ENCODE results near the gene DHDH. TPM values are rescaled to one million over a fixed set of nuclear protein-coding genes. Genes with fewer than 3 reads are reported as not detected.

The DHDH gene
- total and polyA plus RNA-seq, 2 of the 13 experiments (the other 11 are each of a cell fraction or from before 2014, with no cell fraction given) = 0.13 to 0.91 TPM

- 0 out of 2 replicates have a peak, but pooled peaks have one; percentile 27 for TF ChIP-seq ZNF891 (CRISPR knock-in tag; IDR thresholded peaks at IDR 0.05)
- TF ChIP-seq ZMYM3 (CRISPR knock-in tag; IDR thresholded peaks at IDR 0.05) = no peak
- TF ChIP-seq JARID2 (CRISPR knock-in tag; IDR thresholded peaks at IDR 0.05; ENCODE audit: insufficient replicate concordance) = no peak
- TF ChIP-seq ZNF280D (CRISPR knock-in tag; IDR thresholded peaks at IDR 0.05) = 0 out of 2 replicates have a peak, but pooled peaks have one; percentile 0
- 0 out of 2 replicates have a peak, but pooled peaks have one; percentile 19 for TF ChIP-seq HINFP (CRISPR knock-in tag; IDR thresholded peaks at IDR 0.05; ENCODE audit: low read depth)
- no peak for TF ChIP-seq CENPX (CRISPR knock-in tag; IDR thresholded peaks at IDR 0.05)
- TF ChIP-seq KLF12 (CRISPR knock-in tag; IDR thresholded peaks at IDR 0.05; ENCODE audit: borderline replicate concordance) = no peak
- TF ChIP-seq TRIM22 (IDR thresholded peaks at IDR 0.05) = no peak
- TF ChIP-seq NFYC (CRISPR knock-in tag; IDR thresholded peaks at IDR 0.05) = no peak
- TF ChIP-seq ZNF672 (CRISPR knock-in tag; IDR thresholded peaks at IDR 0.05) = no peak
- no peak for TF ChIP-seq ZNF484 (CRISPR knock-in tag; IDR thresholded peaks at IDR 0.05; ENCODE audit: borderline replicate concordance, low read depth)
- no peak for TF ChIP-seq MYC (CRISPR knock-in tag; IDR thresholded peaks at IDR 0.05; ENCODE audit: borderline replicate concordance)
- no peak for TF ChIP-seq NR2F2 (IDR thresholded peaks at IDR 0.05; ENCODE audit: borderline replicate concordance, low read depth)
- TF ChIP-seq MTA1 (CRISPR knock-in tag; IDR thresholded peaks at IDR 0.05; ENCODE audit: borderline replicate concordance) = no peak
- TF ChIP-seq ZNF446 (CRISPR knock-in tag; IDR thresholded peaks at IDR 0.05) = peak; percentile 57; the same call in 1 of the 2 replicates
- TF ChIP-seq HNRNPH1 (optimal IDR thresholded peaks at IDR 0.05; ENCODE audit: low read depth, low read length) = peak; percentile 27
- TF ChIP-seq TIGD3 (CRISPR knock-in tag; IDR thresholded peaks at IDR 0.05; ENCODE audit: borderline replicate concordance) = no peak
- TF ChIP-seq ZNF660 (CRISPR knock-in tag; IDR thresholded peaks at IDR 0.05; ENCODE audit: borderline replicate concordance, low read depth) = no peak
- TF ChIP-seq ZNF709 (CRISPR knock-in tag; IDR thresholded peaks at IDR 0.05) = 0 out of 2 replicates have a peak, but pooled peaks have one; percentile 5
- no peak for TF ChIP-seq EHMT2 (IDR thresholded peaks at IDR 0.05; ENCODE audit: borderline replicate concordance, low read depth, low read length)
Measured at GRCh38 chr19:48964205-48965039, 30.9 kb downstream of the DHDH start (continued).
